Astrocyte of the hippocampus (primary cell): ENCODE data around the gene SOBP.
A peak's percentile ranks its signal among the peaks of the same experiment; 100 is the strongest.

Source experiments
- DNase-seq: peaks from one replicate; pipeline ENCODE4 v3.0.0; 2011; ENCODE audit warnings: low read depth, low spot score

The SOBP gene

GRCh38 chr6:107658920-107659865 is 169.3 kb downstream of the SOBP start:
- DNase-seq = no peak

DNA sequence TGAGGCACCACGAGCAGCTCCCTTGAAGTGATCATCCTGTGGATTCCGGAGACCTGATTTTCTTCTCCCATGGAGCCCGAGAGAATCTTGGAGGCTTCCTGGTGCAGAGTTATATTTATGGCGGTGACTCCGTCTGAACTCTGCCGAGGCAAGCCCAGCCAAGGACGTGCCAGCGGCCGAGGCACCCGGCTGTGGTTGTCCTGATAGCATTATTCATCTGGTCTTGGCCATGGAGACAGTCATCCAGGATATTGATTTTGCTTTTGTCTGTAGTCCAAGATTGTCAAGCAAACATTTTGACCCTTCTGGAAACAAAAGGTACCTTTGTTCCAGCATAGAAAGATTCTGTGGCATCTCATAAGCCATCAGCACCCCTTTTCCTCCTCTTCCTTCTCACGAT is 170.9 kb downstream of the SOBP start:
- DNase-seq = no peak

DNA sequence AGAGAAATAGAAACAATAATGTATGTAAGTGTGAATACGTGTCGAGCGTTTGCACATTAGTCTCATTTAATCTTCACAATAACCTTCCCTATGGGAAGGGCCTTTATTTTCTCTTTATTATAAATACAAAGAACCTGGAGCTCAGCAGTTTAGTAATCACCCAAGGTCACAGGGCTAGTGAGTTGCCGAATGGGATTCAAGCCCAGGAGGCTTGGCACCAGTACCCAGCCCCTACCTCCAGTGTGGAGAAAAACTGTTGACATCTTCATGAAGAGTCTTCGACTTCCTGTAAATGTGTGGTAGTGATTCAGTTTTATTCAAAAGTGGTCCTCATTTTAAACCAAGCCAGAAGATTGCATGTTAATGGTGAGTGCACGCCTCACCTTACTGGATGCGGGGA is 171.4 kb downstream of the SOBP start:
- no peak for DNase-seq

DNA sequence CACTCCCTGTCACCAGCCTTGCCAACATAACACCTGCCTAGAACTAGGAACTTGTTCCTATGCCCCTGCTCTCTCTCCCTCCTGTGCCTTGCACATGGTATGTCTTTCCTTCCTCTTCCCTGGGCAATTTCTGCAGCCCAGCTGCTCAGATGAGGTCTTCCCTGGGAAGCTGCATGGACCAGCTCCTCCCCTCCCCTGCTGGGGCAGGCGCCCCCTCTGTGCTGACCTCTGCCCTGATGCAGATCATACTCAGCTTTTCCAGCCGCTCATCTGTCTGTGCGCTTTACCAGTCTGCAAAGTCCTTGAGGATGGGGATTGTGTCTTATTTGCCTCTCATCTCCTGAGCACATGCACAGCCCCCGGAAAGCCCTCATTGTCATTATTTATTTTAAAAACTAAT is 172.4 kb downstream of the SOBP start:
- DNase-seq = no peak

GRCh38 chr6:107663308-107663707 is 173.4 kb downstream of the SOBP start:
- DNase-seq = no peak

DNA sequence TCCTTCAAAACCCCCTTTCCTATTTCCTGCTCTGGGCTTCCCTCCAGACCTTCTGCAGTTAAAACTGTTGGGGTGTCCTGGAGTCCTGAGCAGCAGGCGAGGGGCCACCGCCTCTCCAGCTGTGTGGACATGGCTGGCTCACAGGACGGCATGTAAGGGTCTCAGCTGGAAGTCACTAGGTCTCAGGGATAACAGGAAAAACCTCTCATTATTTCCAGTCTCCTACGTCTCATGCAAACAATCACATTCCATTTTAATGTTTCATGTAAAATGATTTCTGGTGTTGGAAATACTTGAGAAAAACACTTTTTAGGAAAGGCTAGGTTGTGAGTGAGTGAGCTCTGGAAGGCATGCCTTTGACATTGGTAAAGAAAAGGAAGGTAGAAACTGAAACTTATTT is 175.5 kb downstream of the SOBP start:
- peak; percentile 39 for DNase-seq

DNA sequence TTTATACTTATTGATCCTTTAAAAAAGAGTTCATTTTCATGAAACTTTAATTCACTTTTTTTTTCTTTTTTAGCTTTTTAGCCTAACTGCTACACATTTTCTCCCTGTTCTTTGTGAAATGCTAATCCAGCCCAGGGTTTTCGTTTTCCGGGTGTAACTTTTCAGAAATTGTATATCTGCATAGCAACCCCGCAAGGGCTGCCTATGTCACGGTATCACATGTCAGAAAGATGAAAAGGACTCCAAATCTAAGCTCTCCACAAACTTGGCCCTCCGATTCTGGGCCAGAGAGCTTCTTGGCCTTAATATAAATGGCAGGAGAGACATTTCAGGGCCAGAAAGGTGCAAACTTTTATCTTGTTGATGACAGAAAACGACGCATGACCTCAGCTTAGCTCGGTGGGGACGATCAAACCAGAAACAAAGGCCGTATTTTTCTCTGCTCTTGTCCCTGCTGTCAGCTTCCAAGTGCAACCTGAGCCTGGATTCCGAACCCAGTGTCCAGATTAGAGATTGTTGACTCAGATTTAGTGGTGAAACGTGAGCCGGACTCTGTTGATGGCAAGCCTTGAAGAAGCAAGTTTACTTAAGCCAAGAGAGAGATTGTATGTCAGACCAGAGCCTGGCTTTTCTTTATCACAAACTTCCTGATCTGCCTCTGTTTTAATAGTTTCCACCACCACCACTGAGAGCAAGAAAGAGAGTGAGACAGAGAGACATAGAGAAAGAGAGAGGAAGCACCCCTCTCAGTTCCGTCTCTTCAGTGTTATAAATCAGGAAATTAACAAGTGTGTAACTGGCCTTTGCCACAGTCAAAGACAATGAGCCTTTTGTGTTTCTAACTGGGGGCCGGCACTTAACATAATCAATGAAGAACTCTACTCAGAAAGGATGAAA is 176.4 kb downstream of the SOBP start:
- DNase-seq = peak; percentile 27

DNA sequence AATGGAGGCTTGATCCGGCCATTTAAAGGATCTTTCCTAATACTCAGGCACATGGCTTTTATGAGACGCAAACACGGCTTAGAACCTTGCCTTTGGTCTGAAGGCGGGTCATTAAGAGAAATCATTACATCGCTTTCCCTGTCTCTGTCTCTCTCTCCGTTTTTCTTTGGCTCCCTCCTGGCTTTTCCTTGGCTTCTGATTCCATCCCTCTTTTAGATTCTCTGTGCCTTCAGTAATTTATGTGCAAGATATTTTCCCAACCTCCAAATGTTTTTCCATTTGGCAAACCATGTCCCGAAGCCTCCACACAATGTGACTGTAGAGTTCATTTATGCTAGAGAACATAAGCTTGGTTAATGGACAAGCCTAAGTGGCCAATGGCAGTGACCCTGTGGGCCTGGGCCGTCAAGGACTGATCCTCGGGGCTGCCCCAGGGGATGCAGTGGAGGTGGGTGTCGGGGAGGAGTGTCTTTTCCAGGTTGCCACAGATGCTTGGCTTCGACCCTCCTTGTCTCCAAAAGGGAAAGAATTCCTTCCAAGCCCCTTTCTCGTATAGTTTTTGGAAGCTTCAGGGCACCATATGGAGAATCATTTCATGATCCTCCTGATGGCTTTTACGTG is 177.2 kb downstream of the SOBP start:
- no peak for DNase-seq

DNA sequence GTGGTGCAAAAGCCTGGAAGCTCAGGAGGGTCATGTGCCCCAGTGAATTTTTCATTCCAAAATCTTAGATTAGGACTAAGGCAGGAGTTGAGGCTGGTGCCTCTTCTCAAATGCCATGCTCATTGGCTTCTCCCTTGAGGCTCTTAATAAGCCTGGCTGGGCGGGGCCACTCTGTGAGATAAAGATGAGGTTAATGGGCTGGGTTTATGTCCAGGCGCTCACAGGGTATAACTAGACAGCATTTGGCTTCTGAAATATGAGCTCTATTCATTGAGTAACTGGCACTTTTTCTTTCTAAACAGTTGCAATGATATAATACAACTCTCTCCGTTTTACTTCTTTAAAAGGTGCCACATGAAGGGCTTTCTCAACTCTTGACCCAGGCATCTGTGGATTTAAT is 177.9 kb downstream of the SOBP start:
- DNase-seq = no peak

DNA sequence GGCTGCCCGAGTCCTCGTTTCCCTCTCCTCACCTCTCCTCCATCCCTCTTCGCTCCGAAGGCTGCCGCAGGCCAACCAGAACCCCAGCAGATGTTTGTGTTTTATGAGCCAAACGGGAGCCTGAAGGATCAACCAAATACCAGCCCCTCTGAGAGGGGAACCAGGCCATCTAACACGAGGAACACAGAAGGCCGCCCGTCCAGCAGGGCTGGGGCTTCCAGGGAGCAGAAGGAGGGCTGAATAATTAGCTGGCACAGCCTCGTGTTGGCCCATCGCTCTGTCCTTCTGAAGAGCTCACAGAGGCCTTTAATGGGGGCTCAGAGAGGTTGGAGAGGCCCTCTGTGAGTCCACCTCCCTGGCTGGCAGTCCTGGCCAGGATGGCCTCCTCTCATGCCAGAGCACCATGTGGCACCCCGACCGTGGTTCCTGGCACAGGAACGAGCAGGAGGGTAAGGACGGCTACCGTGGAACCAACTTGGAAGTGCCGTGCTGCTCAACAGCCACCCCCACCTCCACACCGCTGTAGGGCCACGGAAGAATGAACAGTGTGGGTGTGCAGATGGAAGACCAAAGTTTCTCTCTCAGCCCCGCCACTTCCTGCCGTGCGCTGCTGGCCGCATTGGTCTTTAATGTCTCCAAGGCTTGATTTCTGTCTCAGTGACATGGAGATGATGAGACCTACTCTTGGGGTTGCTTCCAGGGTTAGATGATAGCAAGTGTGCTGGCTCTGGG is 179.0 kb downstream of the SOBP start:
- no peak for DNase-seq

DNA sequence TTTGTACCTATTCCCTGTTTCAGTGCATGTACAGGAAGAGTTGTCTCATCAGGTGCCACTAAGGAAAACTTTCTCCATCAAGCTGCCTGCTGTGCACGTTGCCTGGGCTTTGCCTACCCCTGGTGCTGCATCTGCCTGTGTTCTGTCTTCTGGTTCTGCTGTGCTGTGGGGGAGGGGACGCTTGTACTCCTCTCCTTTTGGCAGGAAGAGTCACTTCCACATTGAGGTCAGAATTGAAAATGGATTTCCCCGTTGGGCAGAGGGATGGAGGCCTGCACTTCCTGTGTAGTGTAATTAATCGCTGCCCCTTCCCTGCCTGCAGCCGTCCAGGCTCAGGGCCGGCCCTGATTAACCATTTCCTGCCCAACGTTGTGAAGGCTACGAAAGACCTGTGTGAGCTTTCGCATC is 180.9 kb downstream of the SOBP start:
- DNase-seq = peak; percentile 33

DNA sequence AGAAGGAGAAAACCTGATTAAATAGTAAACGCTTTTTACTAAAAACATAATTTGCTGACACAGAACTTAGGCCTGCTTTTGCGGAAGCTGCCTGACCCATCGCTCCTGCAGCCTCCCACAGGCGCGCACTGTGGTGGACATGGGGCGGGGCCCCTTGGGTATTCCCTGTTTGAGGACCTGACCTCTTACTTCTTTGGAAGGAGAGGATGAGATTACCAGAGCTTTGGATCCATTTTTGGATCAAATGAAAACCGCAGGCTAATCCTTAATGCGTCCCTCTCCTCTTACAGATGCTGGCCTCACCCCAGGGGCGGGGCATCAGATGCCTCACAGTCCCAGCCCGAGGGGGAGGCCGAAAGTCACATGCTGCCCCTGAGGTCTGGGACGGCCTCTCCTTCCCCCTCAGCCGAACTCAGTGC is 183.2 kb downstream of the SOBP start:
- DNase-seq = no peak

DNA sequence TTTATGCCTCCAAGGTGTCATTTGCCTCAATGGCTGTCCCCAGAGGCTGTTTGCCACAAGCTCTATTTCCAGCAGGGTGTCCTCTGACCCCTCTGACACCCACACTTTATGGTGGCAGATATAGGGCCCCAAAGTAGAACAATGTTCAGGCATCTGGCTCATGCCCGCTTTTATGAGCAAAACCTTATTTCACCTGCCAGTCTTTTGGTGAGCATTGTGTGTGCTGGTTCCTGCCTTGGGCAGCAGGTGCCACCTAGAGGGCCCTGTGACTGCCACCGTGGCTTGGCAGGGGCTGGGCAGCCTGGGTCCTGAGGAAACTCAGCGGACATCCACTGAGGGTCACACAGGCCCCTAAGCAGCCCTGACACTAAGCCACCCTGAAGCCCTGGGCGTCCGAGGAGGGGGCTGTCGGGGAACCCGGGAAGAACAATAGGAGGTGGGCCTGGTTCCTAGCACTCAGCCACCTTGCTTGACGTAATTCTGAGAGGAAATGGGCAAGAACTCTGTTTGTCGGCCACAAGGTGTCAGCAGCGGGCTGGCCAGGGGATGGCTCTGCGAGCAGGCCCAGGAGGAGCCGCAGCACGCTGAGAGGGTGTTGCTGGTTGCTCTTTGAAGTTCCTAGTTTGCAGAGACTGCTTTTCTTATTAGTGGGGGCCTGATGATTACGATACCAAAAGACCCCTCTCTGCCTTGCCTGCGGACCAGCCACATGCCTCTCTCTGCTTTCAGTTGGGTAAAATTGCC is 185.2 kb downstream of the SOBP start:
- DNase-seq = peak; percentile 93

DNA sequence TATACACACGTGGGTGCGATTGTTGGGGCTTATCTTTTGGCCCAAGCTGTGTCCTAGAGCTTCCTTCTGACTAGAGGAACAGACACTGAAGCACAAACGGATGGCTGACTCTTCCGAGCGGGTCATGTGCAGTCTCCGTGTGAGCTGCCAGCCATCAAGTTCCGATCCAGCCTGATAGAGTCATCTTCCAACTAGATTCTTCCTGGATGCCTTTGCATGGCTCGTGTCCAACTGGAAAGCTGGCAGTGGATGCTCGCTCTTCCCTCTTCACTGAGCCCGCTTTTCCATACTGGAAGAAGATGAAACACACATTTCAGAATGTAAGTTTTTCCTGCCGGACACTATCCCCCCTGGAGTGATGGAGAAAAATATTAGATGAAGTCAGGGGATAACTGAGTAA is 186.1 kb downstream of the SOBP start:
- DNase-seq = no peak

- no peak for DNase-seq
Observed at GRCh38 chr6:107677399-107677798, 187.5 kb downstream of the SOBP start.

GRCh38 chr6:107679457-107679856 is 189.5 kb downstream of the SOBP start:
- DNase-seq = no peak

DNA sequence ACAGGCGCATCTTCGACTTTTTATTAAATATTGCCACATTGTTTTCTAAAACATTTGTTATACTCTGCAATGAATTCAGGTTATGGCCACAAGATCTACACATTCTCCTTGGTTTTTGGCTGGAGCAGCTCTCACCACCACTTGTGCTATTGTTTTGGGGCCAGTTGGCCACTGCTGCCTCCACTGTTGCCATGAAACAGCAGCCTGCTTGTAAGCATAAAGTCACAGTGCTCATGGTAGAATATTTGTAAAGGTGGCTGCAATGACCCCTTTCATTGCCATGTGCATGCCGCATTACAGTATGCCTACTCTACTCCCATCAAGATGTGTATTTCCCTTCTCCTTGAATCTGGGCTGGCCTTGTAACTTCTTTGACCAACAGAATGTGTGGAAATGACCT is 192.8 kb downstream of the SOBP start:
- DNase-seq = no peak

DNA sequence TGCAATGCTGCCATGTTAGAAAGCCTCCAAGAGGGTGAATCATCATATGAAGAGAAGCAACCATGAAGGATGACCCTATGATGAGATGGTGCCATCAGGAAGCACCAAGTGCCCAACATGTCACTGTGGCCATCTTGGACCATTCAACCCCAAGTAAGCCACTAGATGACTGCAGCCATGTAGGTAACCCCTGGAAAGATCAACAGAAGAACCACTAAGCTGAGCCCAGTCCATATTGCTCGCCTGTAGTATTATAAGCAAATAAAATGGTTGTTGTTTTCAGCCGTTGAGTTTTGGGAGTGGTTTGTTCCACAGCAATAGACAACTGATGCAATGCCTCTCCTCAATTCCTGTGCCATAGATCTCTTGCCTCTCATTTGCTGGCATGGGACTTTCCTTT is 193.3 kb downstream of the SOBP start:
- no peak for DNase-seq

- no peak for DNase-seq
Observed at GRCh38 chr6:107684996-107685395, 195.1 kb downstream of the SOBP start.

DNA sequence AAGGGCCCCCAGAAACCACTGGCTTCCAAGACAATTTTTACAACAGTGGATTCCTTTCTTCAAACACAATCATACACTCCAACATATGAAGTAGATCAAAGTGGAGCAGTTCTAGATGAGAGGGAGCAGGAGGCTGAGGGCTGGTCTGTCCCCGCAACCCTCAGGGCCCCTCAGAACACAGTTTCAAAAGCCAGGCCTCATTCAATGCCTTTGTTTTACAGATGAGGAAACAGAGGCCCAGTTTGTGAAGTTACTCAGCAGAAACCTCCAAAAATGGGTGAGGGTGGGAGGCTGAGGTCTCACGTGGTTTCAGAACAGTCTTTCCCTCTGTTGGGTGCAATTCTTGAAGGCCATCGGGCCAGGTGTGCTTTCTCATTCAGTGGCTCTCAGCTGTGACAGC is 199.3 kb downstream of the SOBP start:
- no peak for DNase-seq
